K562 (cell line): ENCODE data around the gene NPAS3. TPM values are rescaled to one million over a fixed set of nuclear protein-coding genes. Genes with fewer than 3 reads are reported as not detected.

Experiments used
- ATAC-seq: fragments of 200-7000 bp; cut with Tn5 transposase; 3 replicates; pipeline ENCODE4 v1.9.1; 2020; ENCODE audit warnings: moderate library complexity
- BruUV-seq: library from RNA; stranded (reverse); fragments of 400-500 nt; replicated peaks from 2 replicates; lab custom pipeline; 2021; lab: Mats Ljungman, UMichigan
- CTCF ChIA-PET: fragments of 300-600 bp; formaldehyde crosslinking; extraction: SDS; loops from one replicate; lab custom pipeline; 2021; ENCODE audit warnings: low intra/inter-chr PET ratio; lab: Yijun Ruan, JAX
- POLR2A ChIA-PET: fragments of 300-600, 350-650 bp; sonication (Branson Sonifier 250); formaldehyde crosslinking; extraction: SDS; loops from one replicate; lab custom pipeline; 2021; ENCODE audit warnings: antibody characterized with exemption, inconsistent platforms; lab: Yijun Ruan, JAX
- DNase-seq, 4 experiments: peaks; one replicate each; pipeline versions ENCODE4 v3.0.0 to v3.0.0-alpha.2; 2011 to 2018; ENCODE audit warnings: low spot score in 3 of 4, mixed read lengths in 3 of 4; ENCODE audit errors: extremely low read depth in 1 of 4
- FAIRE-seq: peaks from 2 replicates; lab custom pipeline; 2011; peaks lifted over from hg19 to GRCh38; lab: Jason Lieb, UNC
- H2AFZ ChIP-seq: 2 replicates; pipeline ENCODE4 v1.6.0; 2011; ENCODE audit warnings: low read depth, low read length, control low read depth, inconsistent platforms
- H3K27ac ChIP-seq: fragments of 200-600 bp; 3 replicates; pipeline ENCODE4 v1.8.0; 2011; ENCODE audit warnings: low read depth, mild to moderate bottlenecking, control low read depth, inconsistent platforms, low read length, moderate library complexity, mixed read lengths; ENCODE audit errors: extremely low read depth
- H3K27me3 ChIP-seq, 2 experiments: fragments of 300-600 bp in 1 of 2; 2 replicates in 1 of 2; 3 replicates in 1 of 2; pipeline versions ENCODE4 v1.6.0 to v1.8.0; 2011; ENCODE audit warnings: inconsistent platforms in 2 of 2, low read length in 2 of 2, mild to moderate bottlenecking in 1 of 2, mixed read lengths in 1 of 2, moderate library complexity in 1 of 2; ENCODE audit not compliant: control insufficient read depth in 2 of 2, insufficient read depth in 2 of 2
- H3K36me3 ChIP-seq: fragments of 300-600 bp; 3 replicates; pipeline ENCODE4 v1.8.0; 2011; ENCODE audit warnings: mild to moderate bottlenecking, low read length, inconsistent platforms; ENCODE audit not compliant: control insufficient read depth, insufficient read depth
- H3K4me1 ChIP-seq, 2 experiments: fragments of 200-600 bp in 1 of 2; replicated peaks in 1 of 2; 2 replicates in 1 of 2; 3 replicates in 1 of 2; pipeline versions ENCODE4 v1.5.1 to v1.8.0; 2011; ENCODE audit warnings: inconsistent platforms in 2 of 2, low read length in 2 of 2, mild to moderate bottlenecking in 1 of 2, mixed read lengths in 1 of 2, moderate library complexity in 1 of 2; ENCODE audit not compliant: control insufficient read depth in 2 of 2, insufficient read depth in 2 of 2
- H3K4me2 ChIP-seq: 2 replicates; pipeline ENCODE4 v1.6.1; 2011; ENCODE audit warnings: low read length, control low read depth, inconsistent platforms, mixed read lengths; ENCODE audit not compliant: insufficient read depth
- H3K4me3 ChIP-seq: fragments of 200-600 bp; sonication (generic), shearing (Covaris generic); 2 replicates; pipeline ENCODE4 v1.5.1; 2016; ENCODE audit warnings: control low read depth, inconsistent platforms
- H3K79me2 ChIP-seq: fragments of 200-600 bp; 3 replicates; pipeline ENCODE4 v1.8.0; 2011; ENCODE audit warnings: low read length, inconsistent platforms; ENCODE audit not compliant: control insufficient read depth, insufficient read depth
- H3K9ac ChIP-seq, 2 experiments: 2 replicates each; pipeline versions ENCODE4 v1.6.0 to v1.6.1; 2011; ENCODE audit warnings: low read depth in 2 of 2, low read length in 2 of 2, control low read depth in 1 of 2, inconsistent platforms in 1 of 2, mild to moderate bottlenecking in 1 of 2, mixed read lengths in 1 of 2; ENCODE audit not compliant: insufficient read depth in 1 of 2
- H3K9me1 ChIP-seq: one replicate; pipeline ENCODE4 v1.6.0; 2011; ENCODE audit warnings: inconsistent platforms, mild to moderate bottlenecking, low read length, moderate library complexity; ENCODE audit not compliant: control insufficient read depth, insufficient read depth
- H3K9me3 ChIP-seq: replicated peaks from 2 replicates; pipeline ENCODE4 v1.5.1; 2011; ENCODE audit warnings: low read depth, low read length, inconsistent platforms; ENCODE audit not compliant: control insufficient read depth, insufficient read depth
- H4K20me1 ChIP-seq: replicated peaks from 2 replicates; pipeline ENCODE4 v1.6.1; 2011; ENCODE audit warnings: low read length, inconsistent platforms, mixed read lengths; ENCODE audit not compliant: control insufficient read depth, insufficient read depth
- BMI1 ChIP-seq: fragments of 150-350 bp; IDR thresholded peaks from 2 replicates; pipeline ENCODE4 v1.6.1; 2014; ENCODE audit warnings: low read length
- CEBPB ChIP-seq: fragments of 450-650 bp; IDR thresholded peaks from 2 replicates; pipeline ENCODE4 v1.6.1; 2016; ENCODE audit warnings: missing genetic modification characterization, missing compliant biosample characterization
- EGR1 ChIP-seq: fragments of 450-650 bp; conservative IDR thresholded peaks from 2 replicates; pipeline ENCODE4 v1.6.1; 2017; ENCODE audit warnings: mild to moderate bottlenecking
- HNRNPK ChIP-seq: fragments of 200-400 bp; formaldehyde crosslinking; IDR thresholded peaks from one replicate; pipeline ENCODE4 v1.6.1; 2018; ENCODE audit warnings: mild to moderate bottlenecking, low read depth, low read length; ENCODE audit not compliant: poor library complexity, severe bottlenecking
- SMARCC2 ChIP-seq: fragments of 450-650 bp; IDR thresholded peaks from 2 replicates; pipeline ENCODE4 v1.6.1; 2017; ENCODE audit warnings: antibody characterized with exemption, moderate library complexity, mild to moderate bottlenecking, low read depth
- SPI1 ChIP-seq: IDR thresholded peaks from 2 replicates; pipeline ENCODE4 v1.6.1; 2011; ENCODE audit warnings: low read depth, low read length, control low read depth, borderline replicate concordance
- TAF15 ChIP-seq: fragments of 200-400 bp; formaldehyde crosslinking; IDR thresholded peaks from 2 replicates; pipeline ENCODE4 v1.6.1; 2017; ENCODE audit warnings: mild to moderate bottlenecking, low read depth, low read length, moderate library complexity
- ZNF324 ChIP-seq: fragments of 250-450 bp; sonication (Bioruptor Pico); IDR thresholded peaks from 2 replicates; pipeline ENCODE4 v1.4.0; 2020; ENCODE audit warnings: mild to moderate bottlenecking
- WGBS: fragments of 100-300 bp; shearing (Covaris generic); methylation state at CpG from one replicate; pipeline ENCODE4 v1.1.6; 2016; ENCODE audit warnings: low coverage, mixed read lengths; ENCODE audit not compliant: insufficient coverage; ENCODE audit errors: missing lambda C conversion rate; 5-methylcytosine and 5-hydroxymethylcytosine counted together
- in situ Hi-C: fragments of 300-500 bp; cut with MboI; formaldehyde crosslinking; loops from 4 replicates; pipeline ENCODE4 v1.15.0; 2018; ENCODE audit warnings: inconsistent platforms, mixed read lengths
- intact Hi-C: fragments of 100-400 bp; cut with micrococcal nuclease; formaldehyde crosslinking; loops from 2 replicates; pipeline ENCODE4 v1.14.2; 2022
- polyA plus RNA-seq, 8 experiments: library from polyadenylated mRNA; depleted of rRNA in 4 of 8; stranded (reverse) in 5 of 8; unstranded in 3 of 8; fragments of >200 nt; fragmentation: Nextera tagmentation in 2 of 8; fragmentation: Illumina TruSeq in 1 of 8; extraction: Ambion mirVana in 2 of 8; extraction: Trizol in 1 of 8; gene quantifications; 2 replicates each; pipeline versions ENCODE4 v1.2.1 to v1.2.3, GENCODE V29; 2011 to 2014; ENCODE audit warnings: inconsistent platforms in 1 of 8, missing spikeins in 1 of 8
- total RNA-seq, 7 experiments: library from RNA; depleted of rRNA in 6 of 7; stranded (reverse); fragments of >200 nt in 6 of 7; fragmentation: Illumina TruSeq in 2 of 7; extraction: Trizol in 2 of 7; gene quantifications; 2 replicates each; pipeline versions ENCODE4 v1.2.1 to v1.2.3, GENCODE V29; 2011 to 2021; ENCODE audit warnings: low replicate concordance in 1 of 7
- TF ChIP-seq, protein P1 (sequence below), 3 experiments: fragments of 200-800 bp in 1 of 3; sonication (Bioruptor generic) in 1 of 3; sonication (generic) in 1 of 3; formaldehyde crosslinking in 1 of 3; IDR thresholded peaks; 2 replicates each; pipeline versions ENCODE4 v1.6.1 to v1.8.0; 2016 to 2022; ENCODE audit warnings: mild to moderate bottlenecking in 2 of 3, missing compliant biosample characterization in 2 of 3, missing genetic modification characterization in 2 of 3, missing genetic modification reagents in 1 of 3

The NPAS3 gene
- total and polyA plus RNA-seq, 9 of the 15 experiments (the other 6 are each of a cell fraction or from before 2014, with no cell fraction given) = 0.04 TPM; not detected in 8

GRCh38 chr14:33689680-33690079 is 751.0 kb downstream of the NPAS3 start:
- no peaks in the 10 kb centered on the region for H3K9me1 ChIP-seq
- WGBS = 0% methylated on average over 4 of the region's 4 CpGs
- no peaks in the 10 kb centered on the region for H4K20me1 ChIP-seq
- H2AFZ ChIP-seq = no peak overlapping the region
- TF ChIP-seq SPI1 (peak; percentile 57; the same call in 1 of the 2 replicates), ZNF324 (CRISPR knock-in tag) (no peak)
- ChIA-PET CTCF (no interaction called here), POLR2A (no interaction called here)
- no peak for ATAC-seq
- H3K4me3 ChIP-seq = no peak overlapping the region
- no peaks in the 10 kb centered on the region for H3K4me1 ChIP-seq
- in situ Hi-C loops (no loop called here), intact Hi-C loops (no loop called here)
- DNase-seq = no peak
- FAIRE-seq = no peak
- no peak overlapping the region for H3K27ac ChIP-seq
- no peak overlapping the region for H3K4me2 ChIP-seq
- H3K36me3 ChIP-seq = no peaks in the 10 kb centered on the region
- H3K27me3 ChIP-seq = no peaks in the 10 kb centered on the region; a peak in 1 of 5 replicates
- no peaks in the 10 kb centered on the region for H3K9me3 ChIP-seq
- H3K9ac ChIP-seq = no peak overlapping the region
- H3K79me2 ChIP-seq = no peaks in the 10 kb centered on the region
- BruUV-seq = no TSS peak

DNA sequence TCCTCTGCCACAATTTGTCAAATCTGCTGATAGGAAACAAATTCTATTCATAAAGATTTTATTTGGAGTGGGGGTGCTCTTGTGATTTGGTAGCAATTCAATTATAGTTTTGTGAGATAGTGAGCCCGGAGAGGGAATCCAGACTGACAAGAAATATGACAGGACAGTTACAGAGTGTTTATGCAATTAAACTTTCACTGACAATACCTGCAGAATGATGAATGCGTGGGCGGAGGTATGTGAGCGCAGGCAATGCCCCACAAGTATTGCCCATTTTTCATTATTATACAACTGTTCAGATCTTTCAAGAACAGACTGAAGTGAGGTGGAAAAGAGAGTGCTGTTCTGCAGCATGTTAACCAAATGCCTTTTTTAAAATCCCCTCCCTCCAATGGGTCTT is 753.2 kb downstream of the NPAS3 start:
- in situ Hi-C loops (no loop called here), intact Hi-C loops (no loop called here)
- Histone ChIP-seq H3K9ac (no peak overlapping the region), H3K9me1 (no peaks in the 10 kb centered on the region), H3K4me3 (no peak overlapping the region), H3K4me2 (no peak overlapping the region), H3K4me1 (no peaks in the 10 kb centered on the region), H3K27me3 (no peaks in the 10 kb centered on the region; a peak in 1 of 5 replicates), H4K20me1 (no peaks in the 10 kb centered on the region), H3K36me3 (no peaks in the 10 kb centered on the region), H3K9me3 (no peaks in the 10 kb centered on the region), H3K79me2 (no peaks in the 10 kb centered on the region), H2AFZ (no peak overlapping the region), H3K27ac (no peak overlapping the region)
- CTCF ChIA-PET = no interaction called here
- FAIRE-seq = no peak
- BruUV-seq = no TSS peak
- 5% methylated on average over 4 of the region's 4 CpGs for WGBS
- TF ChIP-seq EGR1 = 0 out of 2 replicates have a peak, but pooled peaks have one; percentile 12
- TF ChIP-seq HNRNPK = no peak
- no peak for TF ChIP-seq BMI1
- TF ChIP-seq SMARCC2 = no peak
- TF ChIP-seq, protein P1, sequence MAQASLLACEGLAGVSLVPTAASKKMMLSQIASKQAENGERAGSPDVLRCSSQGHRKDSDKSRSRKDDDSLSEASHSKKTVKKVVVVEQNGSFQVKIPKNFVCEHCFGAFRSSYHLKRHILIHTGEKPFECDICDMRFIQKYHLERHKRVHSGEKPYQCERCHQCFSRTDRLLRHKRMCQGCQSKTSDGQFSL (CRISPR knock-in tag; IDR thresholded peaks at IDR 0.05) = no peak
- TF ChIP-seq, protein P1 (tag; IDR thresholded peaks at IDR 0.05) = no peak
- TF ChIP-seq TAF15 = no peak
- no peak for TF ChIP-seq CEBPB
- no peak for DNase-seq
- POLR2A ChIA-PET = no interaction called here
- ATAC-seq = no peak
